Stimulated activated CD4-positive, alpha-beta T cell treated with anti-CD3 and anti-CD28 coated beads, Interleukin-4, amount 100 ng/mL, for 24 hours (primary cell): Measurements from ENCODE around the gene GSC2.
A peak's percentile ranks its signal among the peaks of the same experiment; 100 is the strongest.

Source experiments
- DNase-seq: peaks from one replicate; pipeline ENCODE4 v3.0.0-alpha.2; 2020

GSC2 gene

GRCh38 chr22:19149991-19150390 lies at the start of gene GSC2:
TSS of gene GSC2 (minus strand) at chr22:19150292. CDS start at chr22:19150283, 9 bp downstream.
- DNase-seq, result no peak

- DNase-seq, result no peak
These were observed 49.4 kb upstream of the GSC2 start for GRCh38 chr22:19199479-19199878.

GRCh38 chr22:19197997-19198865 lies 48.1 kb upstream of the GSC2 start:
- no peak for DNase-seq

- no peak for DNase-seq
These were observed 46.9 kb upstream of the GSC2 start for GRCh38 chr22:19196841-19197612.

GRCh38 chr22:19195796-19196731 lies 46.0 kb upstream of the GSC2 start:
- DNase-seq, result no peak

- no peak for DNase-seq
These were observed 44.9 kb upstream of the GSC2 start for GRCh38 chr22:19194766-19195536.

GRCh38 chr22:19193879-19194278 lies 43.8 kb upstream of the GSC2 start:
- no peak for DNase-seq

- DNase-seq, result no peak
These were observed 37.8 kb upstream of the GSC2 start for GRCh38 chr22:19187716-19188563.

GRCh38 chr22:19184276-19184997 lies 34.3 kb upstream of the GSC2 start:
- no peak for DNase-seq

- DNase-seq, result no peak
These were observed 33.1 kb upstream of the GSC2 start for GRCh38 chr22:19183216-19183615.

GRCh38 chr22:19182472-19183157 lies 32.5 kb upstream of the GSC2 start:
- DNase-seq, result no peak

- DNase-seq, result no peak
These were observed 31.8 kb upstream of the GSC2 start for GRCh38 chr22:19181786-19182471.

GRCh38 chr22:19180740-19181410 lies 30.8 kb upstream of the GSC2 start:
- no peak for DNase-seq

GRCh38 chr22:19180234-19180633 lies 30.1 kb upstream of the GSC2 start:
- no peak for DNase-seq

- peak; percentile 48 for DNase-seq
These were observed 29.5 kb upstream of the GSC2 start for GRCh38 chr22:19179497-19180048.

GRCh38 chr22:19178657-19179496 lies 28.8 kb upstream of the GSC2 start, which contains the start of gene SLC25A1:
TSS of gene SLC25A1 (minus strand) at chr22:19178736. CDS start at chr22:19178673, 63 bp downstream.
- DNase-seq, result peak; percentile 85

GRCh38 chr22:19178065-19178656 lies 28.1 kb upstream of the GSC2 start:
- peak; percentile 54 for DNase-seq
